ENCODE results near the gene DYRK3.

The DYRK3 gene

DNA sequence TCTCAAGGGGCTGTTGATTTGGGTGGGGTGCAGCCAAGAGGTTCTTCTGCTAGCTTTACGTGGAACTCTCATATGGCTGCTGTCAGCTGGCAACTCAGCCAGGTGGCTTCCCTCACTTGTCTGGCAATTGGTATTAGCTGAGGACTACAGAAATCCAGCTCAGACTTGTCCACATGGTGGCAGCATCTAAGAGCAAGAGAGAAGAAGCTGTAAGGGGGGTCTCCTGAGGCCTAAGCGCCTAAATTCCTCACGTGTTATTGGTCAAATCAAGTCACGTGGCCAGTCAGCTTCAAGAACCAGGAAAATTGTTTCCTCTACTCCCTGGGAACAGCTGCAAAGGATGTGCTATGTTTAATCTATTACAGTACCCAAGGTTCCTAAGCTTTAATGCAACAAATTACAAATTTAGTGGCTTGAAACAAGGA is 4.2 kb upstream of the DYRK3 start:
- Histone ChIP-seq H4K20me1 (ENCODE audit: control insufficient read depth, insufficient read depth, low read depth, low read length) (no peaks in the 10 kb centered on the region), H3K4me2 (ENCODE audit: low read length) (no peak overlapping the region), H3F3A (ENCODE audit: control insufficient read depth, insufficient read depth) (peaks cover 7% of the 10 kb centered on the region; the same call in 1 of the 2 replicates), H3K79me2 (ENCODE audit: control insufficient read depth, low read length) (peaks cover 7% of the 10 kb centered on the region), H3K4me1 (ENCODE audit: control insufficient read depth, low read length) (peaks cover 21% of the 10 kb centered on the region), H3K27me3 (ENCODE audit: control insufficient read depth, low read length) (peaks cover 10% of the 10 kb centered on the region), H3K9me2 (replicated peaks; ENCODE audit: control insufficient read depth, low read length) (no peaks in the 10 kb centered on the region), H3K36me3 (ENCODE audit: control insufficient read depth, low read length) (no peaks in the 10 kb centered on the region; the same call in 1 of the 2 replicates), H3K27ac (ENCODE audit: low read depth, low read length) (no peak overlapping the region), H3K4me3 (ENCODE audit: low read length) (no peak overlapping the region), H3K9me3 (ENCODE audit: control insufficient read depth, insufficient read depth, low read length) (no peaks in the 10 kb centered on the region)
- TF ChIP-seq, protein P1, sequence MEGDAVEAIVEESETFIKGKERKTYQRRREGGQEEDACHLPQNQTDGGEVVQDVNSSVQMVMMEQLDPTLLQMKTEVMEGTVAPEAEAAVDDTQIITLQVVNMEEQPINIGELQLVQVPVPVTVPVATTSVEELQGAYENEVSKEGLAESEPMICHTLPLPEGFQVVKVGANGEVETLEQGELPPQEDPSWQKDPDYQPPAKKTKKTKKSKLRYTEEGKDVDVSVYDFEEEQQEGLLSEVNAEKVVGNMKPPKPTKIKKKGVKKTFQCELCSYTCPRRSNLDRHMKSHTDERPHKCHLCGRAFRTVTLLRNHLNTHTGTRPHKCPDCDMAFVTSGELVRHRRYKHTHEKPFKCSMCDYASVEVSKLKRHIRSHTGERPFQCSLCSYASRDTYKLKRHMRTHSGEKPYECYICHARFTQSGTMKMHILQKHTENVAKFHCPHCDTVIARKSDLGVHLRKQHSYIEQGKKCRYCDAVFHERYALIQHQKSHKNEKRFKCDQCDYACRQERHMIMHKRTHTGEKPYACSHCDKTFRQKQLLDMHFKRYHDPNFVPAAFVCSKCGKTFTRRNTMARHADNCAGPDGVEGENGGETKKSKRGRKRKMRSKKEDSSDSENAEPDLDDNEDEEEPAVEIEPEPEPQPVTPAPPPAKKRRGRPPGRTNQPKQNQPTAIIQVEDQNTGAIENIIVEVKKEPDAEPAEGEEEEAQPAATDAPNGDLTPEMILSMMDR (IDR thresholded peaks at IDR 0.05; ENCODE audit: low read depth, low read length, poor library complexity, severe bottlenecking) = peak; percentile 79
- TF ChIP-seq EZH2phosphoT487 (IDR thresholded peaks at IDR 0.05; ENCODE audit: borderline replicate concordance, low read length) = no peak

DNA sequence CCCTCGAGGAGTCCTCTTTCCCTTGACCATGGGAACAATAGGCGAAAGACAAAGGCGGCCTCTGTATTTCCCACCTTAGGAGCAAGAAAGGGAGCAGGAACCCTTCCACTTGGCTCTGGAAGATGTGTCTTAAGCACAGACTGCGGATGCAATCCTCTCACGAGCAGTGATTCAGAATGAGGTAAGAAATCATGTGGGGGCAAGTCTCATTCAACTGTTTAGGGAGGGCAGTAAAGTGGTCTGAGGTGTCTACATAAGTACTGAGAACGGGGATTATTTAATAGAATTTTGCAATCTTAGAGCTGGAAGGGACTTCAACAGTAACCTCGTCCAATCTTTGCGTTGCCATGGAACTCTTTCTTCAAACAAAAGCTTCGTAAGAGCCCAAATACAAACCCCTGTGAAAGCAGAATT is 1.6 kb upstream of the DYRK3 start:
- peaks cover 31% of the 10 kb centered on the region for H3K79me2 ChIP-seq (ENCODE audit: control insufficient read depth, low read length)
- H3F3A ChIP-seq (ENCODE audit: control insufficient read depth, insufficient read depth) = peaks cover 11% of the 10 kb centered on the region
- no peaks in the 10 kb centered on the region for H3K9me3 ChIP-seq (ENCODE audit: control insufficient read depth, insufficient read depth, low read length)
- H3K4me2 ChIP-seq (ENCODE audit: low read length) = no peak overlapping the region
- TF ChIP-seq EZH2phosphoT487 (IDR thresholded peaks at IDR 0.05; ENCODE audit: borderline replicate concordance, low read length) = no peak
- TF ChIP-seq, protein P1 (IDR thresholded peaks at IDR 0.05; ENCODE audit: low read depth, low read length, poor library complexity, severe bottlenecking) = no peak
- no peaks in the 10 kb centered on the region for H4K20me1 ChIP-seq (ENCODE audit: control insufficient read depth, insufficient read depth, low read depth, low read length)
- H3K36me3 ChIP-seq (ENCODE audit: control insufficient read depth, low read length) = peaks cover 7% of the 10 kb centered on the region
- peaks cover 42% of the 10 kb centered on the region for H3K4me1 ChIP-seq (ENCODE audit: control insufficient read depth, low read length)
- H3K27me3 ChIP-seq (ENCODE audit: control insufficient read depth, low read length) = peaks cover 8% of the 10 kb centered on the region
- H3K9me2 ChIP-seq (replicated peaks; ENCODE audit: control insufficient read depth, low read length) = no peaks in the 10 kb centered on the region
- no peak overlapping the region for H3K4me3 ChIP-seq (ENCODE audit: low read length)
- no peak overlapping the region for H3K27ac ChIP-seq (ENCODE audit: low read depth, low read length)

DNA sequence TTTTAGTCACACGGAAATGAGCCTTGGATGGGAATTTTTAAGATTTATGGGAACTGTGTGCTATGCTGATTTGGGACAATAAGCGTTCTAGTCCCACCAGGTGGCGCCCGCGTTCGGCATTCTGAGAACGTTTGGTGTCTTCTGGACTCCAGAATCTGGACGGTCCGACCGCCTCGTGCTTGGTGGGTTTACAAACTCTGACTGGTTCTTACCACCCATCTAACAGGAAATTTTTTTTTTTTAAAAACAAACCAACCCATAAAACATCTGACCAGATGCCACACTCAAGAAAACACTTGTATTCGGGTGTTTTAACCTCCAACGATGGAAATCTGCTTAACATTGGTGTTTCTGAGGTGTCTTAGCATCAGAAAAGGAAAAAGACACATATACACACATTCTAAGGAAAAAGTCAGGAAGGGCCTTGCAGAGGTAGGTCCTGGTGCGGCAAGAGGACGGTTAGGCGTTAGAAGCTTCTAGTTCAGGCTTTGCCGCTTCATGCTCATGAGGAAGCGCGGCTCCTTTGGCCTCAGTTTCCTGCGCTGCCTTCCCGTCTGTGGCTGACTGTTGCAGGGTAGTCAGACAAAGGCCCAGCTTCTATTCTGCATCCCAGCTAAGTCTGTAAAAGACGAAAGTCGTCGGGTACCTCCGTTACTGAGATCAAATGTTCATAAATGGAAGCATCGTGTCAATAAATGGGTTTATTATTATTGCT is 814 bp upstream of the DYRK3 start:
- Histone ChIP-seq H3K9me3 (ENCODE audit: control insufficient read depth, insufficient read depth, low read length) (no peaks in the 10 kb centered on the region), H3K27me3 (ENCODE audit: control insufficient read depth, low read length) (peaks cover 2% of the 10 kb centered on the region), H4K20me1 (ENCODE audit: control insufficient read depth, insufficient read depth, low read depth, low read length) (no peaks in the 10 kb centered on the region), H3K4me2 (ENCODE audit: low read length) (peak overlapping the region; percentile 71), H3K4me3 (ENCODE audit: low read length) (peak overlapping the region; percentile 87), H3K79me2 (ENCODE audit: control insufficient read depth, low read length) (peaks cover 32% of the 10 kb centered on the region), H3K4me1 (ENCODE audit: control insufficient read depth, low read length) (peaks cover 42% of the 10 kb centered on the region), H3K36me3 (ENCODE audit: control insufficient read depth, low read length) (peaks cover 15% of the 10 kb centered on the region), H3K9me2 (replicated peaks; ENCODE audit: control insufficient read depth, low read length) (no peaks in the 10 kb centered on the region), H3F3A (ENCODE audit: control insufficient read depth, insufficient read depth) (peaks cover 11% of the 10 kb centered on the region), H3K27ac (ENCODE audit: low read depth, low read length) (peak overlapping the region; percentile 53)
- TF ChIP-seq EZH2phosphoT487 (IDR thresholded peaks at IDR 0.05; ENCODE audit: borderline replicate concordance, low read length) = no peak
- TF ChIP-seq, protein P1 (IDR thresholded peaks at IDR 0.05; ENCODE audit: low read depth, low read length, poor library complexity, severe bottlenecking) = peak; percentile 89
